Measurements from ENCODE around the gene HOXA5.

HOXA5 gene

GRCh38 chr7:27182285-27182841, 38.9 kb upstream of the HOXA5 start:
- DNase-seq = no peak

DNA sequence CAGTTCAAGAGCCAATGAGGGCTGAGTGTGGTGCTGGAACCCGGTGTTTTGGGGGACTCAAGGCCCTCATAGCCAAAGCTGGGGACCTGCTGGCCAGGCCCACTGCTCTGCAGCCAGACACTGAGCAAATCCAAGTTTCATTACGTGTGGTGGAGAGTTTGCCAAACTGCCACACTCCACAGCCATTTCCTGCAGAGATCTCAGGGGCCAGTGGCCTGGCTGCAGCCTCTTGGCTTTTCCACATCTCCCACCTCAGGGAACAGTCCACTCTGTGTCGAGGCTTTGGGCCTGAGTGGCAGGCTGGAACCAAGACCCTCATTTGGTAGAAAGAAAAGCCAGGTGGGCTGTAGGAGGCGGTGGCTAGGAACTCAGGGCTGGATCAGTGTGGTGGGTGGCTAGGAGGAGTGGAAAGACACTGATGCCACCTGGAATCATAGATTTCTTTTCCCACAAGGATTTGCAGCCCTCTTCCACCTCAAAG, 38.4 kb upstream of the HOXA5 start:
- no peak for DNase-seq

DNA sequence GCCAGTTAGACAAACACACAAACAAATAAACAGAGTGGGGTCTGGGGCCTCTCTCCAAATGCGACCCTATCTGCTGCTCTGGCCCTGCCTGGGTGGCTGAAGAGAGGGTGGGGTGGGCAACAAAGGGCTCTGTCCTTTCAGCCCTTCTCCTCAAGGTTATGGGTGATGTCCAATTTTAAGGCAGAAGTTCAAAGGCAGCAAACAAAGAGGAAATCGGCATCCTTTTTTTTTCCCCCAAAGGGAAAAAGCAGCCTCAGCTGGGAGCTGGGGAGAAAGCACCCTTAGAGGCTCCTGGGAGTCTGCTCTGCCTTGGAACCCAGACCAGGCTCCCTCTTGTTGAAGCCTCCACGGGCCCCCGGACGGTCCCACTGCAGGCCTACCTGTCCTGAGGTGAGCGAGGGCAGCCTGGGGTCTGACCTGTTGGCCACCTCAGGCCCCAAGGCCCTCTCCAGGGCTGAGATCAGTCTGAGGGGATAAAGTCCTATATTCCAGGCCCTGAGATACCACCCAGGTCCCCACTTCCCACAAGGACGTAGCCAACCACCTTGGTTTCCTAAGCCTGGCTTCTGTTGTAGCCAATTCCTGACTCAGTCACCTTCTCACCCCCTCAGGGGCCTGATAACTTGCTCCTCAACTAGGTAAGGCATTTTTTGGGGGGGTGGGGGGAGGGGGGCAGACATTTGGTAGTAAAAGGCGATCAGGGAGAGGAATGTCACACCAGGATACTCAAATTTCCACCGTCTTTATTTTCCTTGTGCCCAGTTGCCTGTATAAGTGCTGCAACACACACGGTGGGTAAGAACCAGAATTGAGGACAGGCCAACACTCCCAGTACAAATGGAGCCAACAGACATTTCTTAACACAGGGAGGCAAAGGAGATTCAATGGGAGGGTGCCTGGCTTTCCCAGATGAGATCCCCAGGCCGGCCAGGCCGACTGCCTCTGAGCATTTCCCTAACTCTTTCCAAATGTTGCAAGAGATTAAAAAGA, 37.2 kb upstream of the HOXA5 start:
- no peak for DNase-seq

- peak; percentile 70 for DNase-seq
Measured at GRCh38 chr7:27179503-27180430, 36.3 kb upstream of the HOXA5 start.

DNA sequence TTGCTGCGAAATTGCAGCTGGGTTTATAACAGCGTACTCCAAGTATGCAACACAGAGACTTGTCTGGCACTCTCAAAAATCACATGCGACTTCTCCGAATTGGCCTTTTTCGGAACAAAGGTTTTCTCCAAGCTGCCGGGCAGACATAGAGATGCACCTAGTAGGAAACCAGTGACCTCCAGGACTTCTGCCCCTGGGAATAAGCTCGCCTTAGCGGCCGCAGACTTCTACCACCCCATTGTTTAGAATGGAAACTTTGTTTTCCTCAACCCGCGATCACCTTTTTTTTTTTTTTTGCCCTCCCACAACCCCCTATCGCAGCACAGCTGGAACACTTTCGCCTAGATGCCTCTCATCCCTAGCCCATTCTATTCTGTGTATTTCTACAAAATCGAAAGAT, 35.5 kb upstream of the HOXA5 start:
- DNase-seq = no peak

GRCh38 chr7:27178366-27178765, 34.9 kb upstream of the HOXA5 start:
- no peak for DNase-seq

DNA sequence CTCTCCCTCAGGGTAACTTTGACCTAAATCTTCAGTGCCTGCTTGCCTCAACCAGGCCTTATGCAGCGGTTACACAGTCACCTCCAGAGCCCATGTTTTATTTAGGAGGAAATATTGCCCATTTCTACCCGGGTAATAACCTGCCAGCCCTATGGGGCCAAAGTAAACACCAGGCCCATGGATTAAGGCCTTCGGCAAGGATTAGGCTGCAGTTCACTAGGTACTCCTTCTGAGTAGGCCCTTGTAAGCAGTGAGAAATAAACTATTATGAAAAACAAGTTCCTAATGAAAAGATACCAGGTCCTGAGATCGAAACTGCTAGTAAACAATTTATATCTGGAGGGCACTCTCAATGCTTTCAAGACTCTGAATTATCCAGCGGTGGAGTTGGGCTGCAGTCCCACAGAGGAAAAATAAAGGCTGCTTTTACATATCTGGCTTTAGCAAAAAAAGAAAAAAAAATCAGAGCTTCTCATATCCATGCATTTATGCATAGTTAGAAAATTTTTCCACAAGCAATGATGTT, 34.4 kb upstream of the HOXA5 start:
- DNase-seq = peak; percentile 66

DNA sequence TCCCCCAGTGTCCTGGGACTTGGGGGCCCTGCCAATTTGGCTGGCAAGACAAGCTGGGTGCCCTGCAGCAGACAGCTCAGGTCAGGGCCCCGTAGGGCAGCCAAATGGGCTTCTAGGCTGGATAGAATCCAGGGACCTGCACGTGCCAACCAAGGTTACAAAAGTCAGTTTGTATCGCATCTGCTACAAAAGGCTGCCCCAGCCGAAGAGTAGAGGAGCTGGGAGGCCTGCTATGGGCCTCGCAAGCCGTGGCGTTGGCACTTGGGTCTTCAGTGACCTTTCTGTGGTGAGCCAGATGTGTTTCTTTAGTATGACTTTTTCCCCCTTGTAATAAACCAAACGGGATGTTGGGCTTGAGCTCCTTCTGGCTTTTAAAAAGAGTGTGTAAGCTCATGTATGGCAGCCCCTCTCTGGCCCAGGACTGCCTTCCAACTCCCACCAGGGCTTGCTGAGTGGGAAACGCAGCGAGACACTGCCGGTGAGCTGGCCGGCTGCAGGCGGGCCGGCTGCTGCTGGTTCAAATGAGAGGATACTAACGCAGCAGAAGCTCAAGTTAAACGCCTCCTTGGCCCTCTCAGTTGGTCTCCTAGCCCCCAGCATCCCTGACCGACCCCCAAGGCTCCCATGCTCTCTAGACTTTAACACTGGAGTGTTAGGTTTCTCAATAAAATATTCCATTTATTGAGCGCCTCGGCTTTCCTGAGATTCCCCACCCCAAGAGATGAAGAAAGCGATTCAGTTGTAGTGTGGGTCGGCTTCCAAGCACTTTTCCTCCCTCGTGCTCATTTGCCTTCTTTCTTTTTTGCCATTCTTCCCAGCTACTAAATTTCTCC, 33.7 kb upstream of the HOXA5 start:
- no peak for DNase-seq

DNA sequence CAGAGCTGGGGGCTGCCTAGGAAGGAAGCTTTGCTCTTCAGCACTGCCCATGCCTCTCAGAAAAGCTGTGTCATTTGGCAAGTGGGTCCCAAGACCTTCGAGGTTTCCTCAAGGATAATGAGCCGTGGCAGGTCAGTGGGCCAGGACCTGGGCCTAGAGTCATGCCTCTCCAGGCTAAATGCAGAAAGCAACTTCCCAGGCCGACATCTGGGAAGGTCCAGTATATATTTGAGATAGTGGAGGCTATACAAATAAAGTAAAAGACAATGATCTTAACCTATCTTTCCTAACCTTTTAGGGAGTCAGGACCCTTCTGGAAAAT, 33.0 kb upstream of the HOXA5 start:
- no peak for DNase-seq

GRCh38 chr7:27175626-27176523, 32.4 kb upstream of the HOXA5 start:
- DNase-seq = no peak

- no peak for DNase-seq
Measured at GRCh38 chr7:27174874-27175625, 31.6 kb upstream of the HOXA5 start.

DNA sequence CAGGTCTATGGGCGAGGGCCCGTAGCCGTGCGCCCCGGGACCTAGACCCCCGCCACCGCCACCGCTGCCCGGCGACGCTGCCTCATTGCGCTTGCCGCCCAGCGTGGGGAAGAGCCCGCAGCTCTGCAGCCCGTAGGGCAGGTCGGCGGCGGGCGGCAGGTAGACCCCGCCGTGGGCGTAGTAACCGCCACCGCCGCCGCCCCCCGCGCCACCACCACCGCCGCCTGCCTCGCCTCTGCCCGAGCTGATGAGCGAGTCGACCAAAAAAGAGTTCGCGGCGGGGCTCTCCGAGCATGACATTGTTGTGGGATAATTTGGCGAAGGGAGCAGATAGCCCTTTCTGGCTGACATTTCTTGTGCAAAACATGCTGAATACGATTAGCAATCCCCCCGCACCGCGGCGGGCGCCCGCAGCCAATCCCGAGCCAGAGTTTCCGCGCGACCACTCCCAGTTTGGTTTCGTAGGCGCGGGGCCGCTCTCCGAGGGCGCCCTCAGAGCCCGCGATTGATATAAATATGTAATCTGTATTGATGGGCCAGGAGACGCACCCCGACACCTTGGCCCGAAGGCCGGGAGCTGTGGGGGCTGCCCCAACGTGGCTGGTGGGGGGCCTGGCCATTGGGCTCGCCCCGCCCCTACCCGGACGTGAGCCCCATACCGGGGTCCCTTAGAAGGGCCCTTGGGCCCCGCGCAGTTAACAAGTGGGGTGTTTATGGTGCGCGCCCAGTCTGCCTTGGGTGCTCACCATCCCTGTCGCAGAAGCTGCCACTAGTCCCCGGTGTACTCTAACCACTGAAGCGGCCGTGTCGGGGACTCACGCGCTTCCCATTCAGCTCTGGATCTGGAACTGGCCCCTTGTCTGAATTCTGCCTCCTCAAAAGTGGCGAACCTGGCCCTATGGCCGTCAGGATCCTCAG, 30.7 kb upstream of the HOXA5 start, which contains the start of gene HOXA10:
HOXA10 (minus strand) TSS at position 365 of the 918 bp plus-strand sequence; CDS start at position 351, 14 bp downstream.
- peak; percentile 47 for DNase-seq

DNA sequence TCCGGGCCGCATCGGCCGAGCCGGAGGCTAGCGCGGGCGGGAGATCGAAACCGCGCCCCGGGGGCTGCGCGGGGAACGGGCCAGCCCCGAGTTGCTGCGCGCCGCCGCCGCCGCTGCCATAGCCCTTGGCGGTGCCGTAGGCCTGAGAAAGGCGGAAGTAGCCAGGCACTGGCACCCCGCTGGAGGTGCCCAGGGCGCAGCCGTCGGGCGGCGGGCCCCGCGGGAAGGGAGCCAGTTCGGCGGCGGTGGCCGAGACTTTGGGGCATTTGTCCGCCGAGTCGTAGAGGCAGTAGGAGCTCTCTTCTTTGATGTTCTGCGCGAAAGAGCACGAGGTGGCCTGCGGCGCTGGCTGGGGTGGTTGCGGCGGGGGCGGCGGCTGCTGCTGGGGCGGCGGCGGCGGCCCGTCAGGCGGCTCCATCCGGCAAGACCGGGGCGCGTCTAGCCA, 30.1 kb upstream of the HOXA5 start:
- DNase-seq = no peak

DNA sequence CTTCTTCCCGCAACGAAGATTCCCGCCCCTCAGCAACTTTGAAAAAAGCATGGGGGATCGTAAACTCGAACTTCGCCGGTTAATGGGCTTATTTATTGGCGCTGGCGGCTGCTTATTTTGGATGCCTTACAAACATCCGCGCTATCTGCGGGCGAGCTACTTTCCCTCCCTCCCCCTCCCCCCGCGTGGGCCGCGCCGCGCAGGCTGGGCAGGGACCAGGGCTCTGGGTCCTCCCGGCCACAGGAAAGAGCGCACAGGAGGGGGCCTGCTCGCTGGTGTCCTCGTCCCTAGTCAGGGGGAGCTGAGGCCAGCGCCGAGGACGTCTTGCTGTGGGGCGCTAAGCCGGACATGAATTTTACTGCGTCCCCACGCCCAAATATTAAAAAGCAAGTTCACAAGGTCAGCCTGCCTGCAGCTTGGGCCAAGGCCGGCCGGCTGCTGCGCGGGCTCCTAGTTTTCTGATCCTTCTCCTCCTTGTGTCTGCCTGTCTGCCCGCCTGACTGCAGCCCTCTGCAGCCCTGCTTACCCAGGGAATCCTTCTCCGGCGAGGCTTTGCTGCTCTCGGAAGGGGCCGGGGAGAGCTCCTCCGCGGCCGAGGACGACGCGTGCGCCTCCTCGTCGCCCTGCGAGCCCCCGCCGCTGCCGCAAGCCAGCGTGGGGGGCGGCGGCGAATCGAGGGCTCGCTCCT, 29.5 kb upstream of the HOXA5 start:
- peak; percentile 56 for DNase-seq

GRCh38 chr7:27172315-27172774, 28.9 kb upstream of the HOXA5 start:
- peak; percentile 29 for DNase-seq

DNA sequence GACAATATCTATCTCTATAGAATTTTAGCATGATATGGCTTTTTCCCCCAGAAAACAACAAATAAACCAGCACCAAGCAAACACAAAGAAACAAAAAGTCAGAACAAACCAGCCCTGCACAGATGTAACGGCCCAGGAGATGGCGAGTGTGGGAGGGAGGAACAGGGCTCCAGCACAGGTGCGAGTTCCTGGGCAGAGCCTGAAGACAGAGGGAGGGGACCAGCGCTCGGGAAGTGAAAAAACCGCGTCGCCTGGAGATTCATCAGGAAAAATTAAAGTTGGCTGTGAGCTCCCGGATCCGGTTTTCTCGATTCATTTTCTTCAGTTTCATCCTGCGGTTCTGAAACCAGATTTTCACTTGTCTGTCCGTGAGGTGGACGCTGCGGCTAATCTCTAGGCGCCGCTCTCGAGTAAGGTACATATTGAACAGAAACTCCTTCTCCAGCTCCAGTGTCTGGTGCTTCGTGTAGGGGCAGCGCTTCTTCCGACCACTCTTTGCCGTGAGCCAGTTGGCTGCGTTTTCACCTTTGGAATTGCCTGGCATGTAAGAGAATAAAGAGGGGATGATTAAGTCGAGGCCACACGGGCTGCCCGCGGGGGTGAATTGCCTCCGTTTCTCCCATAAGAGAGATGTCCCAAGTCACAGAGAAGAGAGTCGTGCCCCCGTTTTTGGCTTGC, 28.3 kb upstream of the HOXA5 start:
- DNase-seq = peak; percentile 60

DNA sequence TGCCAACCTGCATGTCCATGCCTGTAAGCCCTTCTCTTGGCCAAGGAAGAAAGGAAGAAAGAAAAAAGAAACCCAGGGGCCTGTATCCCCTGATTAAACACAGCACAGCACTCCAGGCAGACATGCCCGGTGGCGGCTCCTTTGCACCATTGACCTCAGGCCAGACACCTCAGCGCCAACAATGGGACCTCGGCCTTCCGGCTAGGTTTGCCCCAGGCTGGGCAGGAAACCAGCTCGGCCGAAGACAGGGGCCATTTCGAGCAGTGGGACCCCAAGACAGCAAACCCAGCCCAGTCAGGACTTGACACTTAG, 27.8 kb upstream of the HOXA5 start:
- no peak for DNase-seq

Measured in NCI-H82 (cell line).